GM18498 (cell line): ENCODE data around the gene NLRP1.

Experiments
- ATAC-seq: cut with Tn5 transposase; IDR thresholded peaks from one replicate; pipeline ENCODE4 v1.9.1; 2021; ENCODE audit warnings: mild to moderate bottlenecking, moderate library complexity; ENCODE audit not compliant: unreplicated experiment

NLRP1 gene

DNA sequence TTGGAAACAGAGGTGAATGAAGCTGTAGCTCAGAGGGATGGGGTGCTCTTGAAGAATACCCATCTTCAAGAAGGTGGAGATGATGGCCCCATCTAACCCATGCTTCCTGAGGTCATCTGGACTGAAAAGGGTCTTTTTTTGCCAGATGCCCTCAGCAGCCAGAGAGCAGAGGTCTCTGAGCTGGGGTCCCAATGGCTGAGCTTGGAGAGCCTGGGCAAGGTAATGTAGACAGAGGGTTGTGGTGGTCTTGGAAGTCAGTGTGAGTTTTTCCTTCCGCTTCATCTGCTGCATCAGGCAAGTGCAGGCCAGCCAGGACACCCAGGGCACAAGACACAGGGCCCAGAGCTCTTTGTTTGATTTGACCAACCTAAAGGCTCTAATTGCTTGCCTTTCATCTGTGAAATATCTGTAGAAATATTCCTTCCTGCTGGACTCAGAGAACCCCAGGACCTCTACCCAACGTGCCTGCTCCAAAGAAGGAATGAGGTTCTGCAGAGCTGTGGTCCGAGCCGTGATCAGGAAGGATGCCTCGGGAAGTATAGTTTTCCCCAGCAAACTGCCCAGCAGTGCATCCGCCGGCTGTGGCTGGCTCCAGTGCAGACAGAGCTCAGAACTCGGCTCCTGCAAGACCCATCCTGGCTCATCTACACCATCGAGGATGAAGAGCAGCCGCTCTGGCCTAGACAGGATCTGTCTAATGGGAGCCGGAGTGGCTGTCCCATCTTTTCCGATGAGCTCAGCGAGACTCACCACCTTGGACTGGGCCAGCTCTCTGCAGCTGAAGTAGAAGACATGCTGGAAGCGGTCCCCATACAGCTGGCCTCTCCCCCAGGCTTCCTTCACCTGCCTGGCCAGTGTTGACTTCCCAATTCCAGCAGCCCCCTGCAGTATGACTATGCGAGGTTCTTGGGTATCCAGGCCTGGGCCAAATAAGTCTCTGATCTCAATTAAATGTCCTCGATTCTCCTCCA, 25.2 kb downstream of the NLRP1 start:
- ATAC-seq: no peak

GRCh38 chr17:5557990-5558389, 26.3 kb downstream of the NLRP1 start:
- no peak for ATAC-seq

GRCh38 chr17:5557485-5557884, 26.8 kb downstream of the NLRP1 start:
- no peak for ATAC-seq

GRCh38 chr17:5555254-5555653, 29.1 kb downstream of the NLRP1 start:
- ATAC-seq: no peak

DNA sequence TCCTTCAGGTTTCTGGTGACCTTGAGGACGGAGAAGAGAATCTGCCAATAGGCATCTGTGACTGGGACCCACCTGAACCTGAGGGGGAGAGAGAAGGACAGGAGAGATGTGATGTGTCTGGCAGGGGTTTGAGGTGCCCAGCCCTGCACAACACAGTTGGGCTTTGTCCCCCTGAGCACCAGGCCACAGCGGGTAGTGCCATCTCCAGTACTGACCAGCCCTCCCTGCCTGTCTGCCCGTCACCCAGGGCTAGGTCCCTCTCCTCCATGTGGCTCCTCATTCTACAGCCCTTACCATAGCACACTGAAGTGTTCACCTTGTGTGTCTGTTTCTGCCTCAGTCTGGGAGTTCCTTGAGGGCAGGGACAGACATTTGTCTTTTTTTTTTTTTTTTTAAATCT, 30.8 kb downstream of the NLRP1 start:
- ATAC-seq: no peak

GRCh38 chr17:5552841-5553240, 31.5 kb downstream of the NLRP1 start:
- ATAC-seq: no peak

GRCh38 chr17:5545051-5545987, 39.0 kb downstream of the NLRP1 start:
- ATAC-seq: no peak

DNA sequence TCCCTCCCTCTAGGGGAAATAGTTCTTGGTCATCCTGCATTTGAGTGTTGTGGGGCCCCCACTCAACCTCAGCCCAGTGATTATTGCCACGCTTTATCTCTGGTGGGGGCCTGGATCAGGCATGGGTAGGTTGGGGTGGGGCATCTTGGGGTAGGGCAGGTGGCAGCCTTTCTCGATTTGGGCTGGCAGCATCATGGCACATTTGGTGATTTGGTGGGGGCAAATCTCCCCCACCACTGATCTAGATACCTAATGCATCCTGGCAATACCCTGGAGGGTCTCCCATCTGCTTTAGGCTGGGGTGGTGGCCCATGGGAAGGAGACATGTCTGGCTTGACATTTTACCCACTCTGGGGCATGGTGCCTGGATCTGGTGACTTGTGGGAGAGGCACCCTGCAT, 40.2 kb downstream of the NLRP1 start:
- ATAC-seq: no peak

- ATAC-seq: no peak
These were observed 42.6 kb downstream of the NLRP1 start for GRCh38 chr17:5541610-5542202.

DNA sequence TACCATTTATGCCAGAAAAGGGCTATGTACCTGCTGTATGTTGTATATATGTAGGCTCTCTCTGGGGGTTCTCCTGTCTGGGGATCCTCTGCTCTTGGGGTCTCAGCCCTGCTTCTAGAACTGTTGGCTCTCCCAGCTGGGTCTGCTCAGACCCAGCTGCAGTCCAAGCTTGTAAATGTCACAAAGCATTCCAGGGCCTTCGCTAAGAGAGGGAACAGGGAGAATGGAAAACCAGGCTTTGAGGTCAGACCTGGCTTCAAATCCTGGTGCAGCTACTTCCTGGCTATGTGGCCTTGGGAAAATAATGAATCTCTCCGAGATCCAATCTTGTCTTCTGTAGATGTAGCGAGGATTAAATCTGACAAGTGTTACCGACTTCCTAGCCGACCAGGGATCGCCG, 44.0 kb downstream of the NLRP1 start:
- no peak for ATAC-seq

DNA sequence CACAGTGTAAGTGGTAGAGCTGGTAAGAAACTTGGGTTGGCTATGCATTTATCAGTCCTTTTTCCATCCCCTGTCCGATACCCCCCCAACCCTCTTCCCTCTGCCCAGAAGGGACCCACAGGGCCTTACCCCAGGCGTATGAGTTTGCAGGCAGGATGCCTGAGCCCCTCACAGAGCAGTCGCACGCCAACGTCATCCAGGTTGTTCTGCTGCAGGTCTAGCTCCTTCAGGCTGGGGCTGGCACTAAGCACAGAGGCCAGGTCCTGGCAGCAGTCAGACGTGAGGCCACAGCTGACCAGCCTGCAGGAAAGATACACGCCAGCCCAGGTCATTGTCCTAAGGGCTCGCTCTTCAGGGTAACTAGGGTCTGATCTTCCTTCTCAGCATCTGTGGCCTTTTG, 45.0 kb downstream of the NLRP1 start:
- no peak for ATAC-seq

DNA sequence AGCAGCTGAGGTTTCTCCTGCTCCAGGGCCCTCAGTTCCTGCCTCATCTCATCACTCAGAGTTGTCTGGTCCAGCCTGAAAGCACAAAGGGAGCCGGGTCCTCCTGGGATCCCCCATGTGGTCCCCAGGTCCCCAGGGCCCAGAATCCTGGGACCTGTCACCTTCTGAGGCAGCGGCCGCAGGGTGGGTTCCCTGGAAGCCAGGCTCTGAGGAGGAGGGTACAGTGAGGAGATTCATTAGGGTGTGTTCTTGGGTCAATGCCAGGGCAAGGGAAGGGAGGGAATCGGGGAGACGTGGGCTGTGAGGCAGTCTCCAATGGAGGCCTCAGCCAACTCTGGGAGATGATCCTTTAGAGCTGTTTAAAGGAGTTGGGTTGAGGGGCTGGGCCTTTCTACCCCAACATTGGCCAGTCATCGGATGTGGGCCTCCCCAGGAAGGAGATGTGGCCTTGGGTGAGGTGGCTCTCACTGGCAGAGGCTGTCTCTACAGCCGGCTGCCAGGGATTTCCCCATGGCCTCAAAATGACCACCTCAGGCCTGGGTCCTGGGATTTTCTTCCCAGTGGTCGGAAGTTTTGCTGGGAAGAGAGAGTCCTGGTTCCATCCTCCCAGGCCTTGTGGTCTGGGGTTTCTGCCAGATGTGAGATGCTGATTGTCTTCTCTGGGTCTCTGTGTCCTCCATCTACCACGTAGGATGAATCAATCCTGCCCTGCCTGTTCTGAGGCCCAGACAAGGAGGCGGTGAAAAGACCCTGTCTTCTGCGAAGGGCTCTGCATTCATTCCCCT, 47.3 kb downstream of the NLRP1 start:
- no peak for ATAC-seq

- no peak for ATAC-seq
These were observed 48.9 kb downstream of the NLRP1 start for GRCh38 chr17:5535436-5535835.

DNA sequence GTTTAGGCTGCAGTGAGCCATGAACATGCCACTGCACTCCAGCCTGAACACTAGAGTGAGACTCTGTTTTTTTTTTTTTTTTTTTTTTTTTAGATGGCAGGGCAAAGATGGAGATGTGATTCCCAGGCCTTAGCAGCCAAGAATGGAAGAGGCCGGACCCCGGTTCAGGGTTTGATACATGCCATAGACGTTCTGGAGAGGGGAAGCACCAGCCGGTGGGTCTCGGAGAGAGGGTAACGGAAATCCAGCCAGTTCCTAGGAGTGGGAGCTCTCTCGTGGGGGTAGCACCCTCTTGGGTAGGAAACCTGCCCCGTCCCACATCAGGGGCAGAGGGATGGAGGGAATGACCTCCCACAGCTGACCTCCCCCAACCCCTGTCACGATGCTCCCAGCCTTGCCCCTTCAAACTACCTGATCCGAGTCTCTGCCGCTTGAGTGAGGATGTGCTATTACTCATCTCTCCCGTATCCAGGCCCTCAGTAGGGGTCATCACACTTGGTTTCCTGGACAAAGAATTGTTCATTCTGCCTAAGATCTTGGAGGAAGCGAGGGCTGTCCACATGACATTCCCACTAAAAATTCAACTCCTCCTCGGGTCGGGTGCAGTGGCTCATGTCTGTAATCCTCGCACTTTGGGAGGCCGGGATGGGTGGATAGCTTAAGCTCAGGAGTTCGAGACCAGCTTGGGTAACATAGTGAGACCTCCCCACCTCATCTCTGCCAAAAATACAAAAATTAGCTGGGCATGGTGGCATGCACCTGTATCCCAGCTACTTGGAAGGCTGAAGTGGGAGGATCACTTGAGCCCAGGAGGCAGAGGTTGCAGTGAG, 50.6 kb downstream of the NLRP1 start:
- no peak for ATAC-seq

DNA sequence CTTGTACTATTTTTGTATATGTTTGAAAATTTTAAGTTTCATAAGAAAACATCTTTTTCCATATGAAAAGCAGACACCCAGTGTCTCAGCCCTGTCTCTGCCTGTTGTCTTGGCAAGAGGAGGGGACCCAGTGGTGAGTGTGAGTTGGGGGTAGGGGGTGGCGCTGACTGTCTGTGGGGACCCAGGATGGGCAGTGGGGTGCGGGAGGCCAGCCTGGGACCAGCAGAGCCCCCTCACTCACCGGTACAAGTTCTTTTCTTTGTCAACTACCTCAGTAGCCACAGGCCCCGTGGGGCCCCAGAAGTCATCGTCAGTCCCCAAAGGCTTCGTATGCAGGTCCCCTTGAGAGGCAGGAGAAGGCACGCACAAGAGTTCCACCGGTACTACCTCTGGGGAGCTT, 51.7 kb downstream of the NLRP1 start:
- ATAC-seq: no peak

DNA sequence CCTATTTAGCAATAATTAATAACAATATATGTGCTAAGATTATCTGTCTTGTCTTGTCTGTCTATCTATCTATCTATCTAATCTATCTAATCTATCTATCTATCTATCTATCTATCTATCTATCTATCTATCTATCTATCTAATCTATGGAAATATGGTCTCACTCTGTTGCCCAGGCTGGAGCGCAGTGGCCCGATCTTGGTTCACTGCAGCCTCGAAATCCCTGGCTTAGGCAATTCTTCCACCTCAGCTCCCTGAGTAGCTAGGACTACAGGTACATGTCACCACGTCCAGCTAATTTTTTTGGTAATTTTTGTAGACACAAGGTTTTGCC, 53.3 kb downstream of the NLRP1 start:
- ATAC-seq: no peak

DNA sequence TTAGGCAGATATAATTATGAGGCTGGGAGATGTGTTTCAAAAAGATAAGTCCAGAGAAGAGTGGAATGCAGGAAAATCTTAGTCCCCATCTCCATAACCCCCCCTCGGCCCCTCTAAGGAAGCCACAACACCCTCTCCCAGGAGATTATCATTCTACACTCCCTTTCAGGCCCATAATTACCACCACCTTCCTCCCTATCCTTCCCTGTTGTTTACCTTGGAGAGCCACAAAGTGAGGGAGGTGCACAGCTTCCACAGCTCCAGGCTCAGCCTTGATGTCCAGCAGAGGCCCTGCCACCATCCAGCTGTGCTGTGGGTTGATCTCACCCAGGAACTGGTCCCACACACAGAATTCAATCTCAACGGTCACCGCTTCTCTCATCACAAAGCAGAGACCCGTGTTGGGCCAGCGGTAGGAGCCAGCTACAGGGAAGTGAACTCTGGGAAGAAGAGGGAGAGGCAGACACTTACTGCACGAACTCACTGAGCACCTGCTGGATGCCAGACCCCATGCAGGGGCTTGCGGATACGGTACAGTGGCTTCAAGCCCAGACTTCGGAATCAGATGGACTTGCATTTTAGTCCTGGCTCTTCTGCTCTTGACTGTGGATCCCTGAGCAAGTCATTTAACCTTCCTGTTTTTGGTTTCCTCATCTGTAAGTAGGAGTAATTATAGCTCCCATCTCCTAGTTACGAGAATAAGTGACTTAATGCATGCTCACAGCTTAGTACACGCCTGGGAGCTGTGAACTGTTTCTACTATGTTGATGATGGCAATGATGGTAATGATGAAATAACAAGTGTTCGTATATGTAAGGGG, 53.8 kb downstream of the NLRP1 start:
- no peak for ATAC-seq

- ATAC-seq: no peak
These were observed 56.6 kb downstream of the NLRP1 start for GRCh38 chr17:5527601-5528250.
